Measurements from ENCODE around the gene SMYD4. TPM values are rescaled to one million over a fixed set of nuclear protein-coding genes. Genes with fewer than 3 reads are reported as not detected.

The SMYD4 gene
- total and polyA plus RNA-seq, 4 donors, result 2.4 to 19.2 (median 12.2) TPM

DNA sequence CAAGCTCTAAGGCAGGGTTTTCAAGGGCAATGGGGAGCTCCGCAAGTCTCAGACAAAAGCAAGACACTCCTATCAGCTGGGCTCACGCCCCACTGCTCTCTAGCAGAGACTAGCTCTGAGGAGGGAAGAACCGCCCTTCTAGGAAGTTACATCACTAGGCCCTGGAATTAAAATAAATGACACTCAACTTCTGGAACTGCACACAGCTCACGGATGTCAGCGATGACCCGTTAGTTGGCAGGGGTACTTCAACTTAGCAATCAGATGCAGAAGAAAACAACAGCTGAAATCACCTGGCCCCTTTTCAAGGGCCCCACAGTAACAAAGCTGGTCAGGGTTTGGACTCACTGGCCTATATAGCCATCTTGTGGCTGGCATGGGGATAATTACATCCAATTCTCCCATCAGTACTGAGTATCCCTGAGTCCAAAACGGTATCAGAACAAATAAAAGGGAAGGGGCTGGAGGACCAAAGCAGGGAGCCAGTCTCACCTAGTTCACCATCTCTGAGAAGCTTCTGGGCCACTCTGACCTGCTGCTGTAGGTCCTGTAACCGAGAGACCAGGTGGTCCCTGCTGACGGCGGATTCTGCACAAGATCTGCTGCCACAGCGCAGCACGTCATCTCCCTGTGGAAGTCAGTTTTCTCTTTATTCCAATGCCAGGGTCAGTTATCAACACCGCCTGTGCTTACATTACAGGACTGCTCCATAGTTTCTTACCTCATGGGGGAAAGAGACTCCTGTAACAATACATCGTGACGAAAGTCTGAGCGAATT lies 45.7 kb downstream of the SMYD4 start:
- intact Hi-C loops (cut with DNase I), result loop anchor here in 1 of 2 donors (5.0 kb wide), 1 partner anchor 62 kb away; the partner anchor contains the start of gene WDR81
- WGBS, 2 donors, result 57 to 62% methylated on average over 16 of the region's 16 CpGs
- Histone ChIP-seq H3K27me3 (ENCODE audit: control insufficient read depth in 1 of 2, insufficient read depth in 2 of 2, low read length in 1 of 2) (no peaks in the 10 kb centered on the region), H3K27ac (ENCODE audit: low read depth in 1 of 2, low read length in 2 of 2) (peak overlapping the region in 1 of 2 donors; percentile 8), H3K4me3 (ENCODE audit: low read length in 2 of 2) (no peak overlapping the region), H3K4me1 (ENCODE audit: control insufficient read depth in 1 of 2, insufficient read depth in 2 of 2, low read length in 2 of 2) (peaks cover 0 to 4% of the 10 kb centered on the region in 2 donors), H3K9me3 (ENCODE audit: control insufficient read depth, low read length) (no peaks in the 10 kb centered on the region), H3K36me3 (ENCODE audit: control insufficient read depth in 1 of 2, insufficient read depth in 2 of 2, low read length in 1 of 2) (no peaks in the 10 kb centered on the region)
- DNase-seq (peak; percentile 84 to 86), ATAC-seq (ENCODE audit: low FRiP score) (peak; percentile 80)

DNA sequence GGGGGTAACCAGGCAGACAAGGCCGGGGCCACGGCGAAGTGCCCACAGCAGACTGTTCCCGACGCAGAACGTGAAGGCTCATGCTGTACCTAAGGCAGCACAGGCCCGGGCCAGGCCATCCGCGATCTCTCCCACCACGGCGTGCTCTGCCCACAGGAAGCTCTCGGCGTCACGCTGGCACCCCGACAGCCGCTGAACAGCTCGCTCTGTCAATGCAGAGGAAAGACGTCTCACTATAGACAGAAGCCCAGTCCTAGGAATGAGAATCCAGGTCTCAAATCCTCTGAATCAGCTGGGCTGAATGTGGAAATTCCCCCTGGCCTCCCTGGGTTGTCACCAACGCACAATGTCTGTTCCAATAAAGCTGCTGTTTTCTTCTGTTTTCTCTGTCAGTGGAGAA lies 46.4 kb downstream of the SMYD4 start:
- H3K4me1 ChIP-seq (ENCODE audit: control insufficient read depth in 1 of 2, insufficient read depth in 2 of 2, low read length in 2 of 2), result peaks cover 0 to 4% of the 10 kb centered on the region in 2 donors
- peak; percentile 6 for ATAC-seq (ENCODE audit: low FRiP score)
- H3K9me3 ChIP-seq (ENCODE audit: control insufficient read depth, low read length), result no peaks in the 10 kb centered on the region
- H3K27me3 ChIP-seq (ENCODE audit: control insufficient read depth in 1 of 2, insufficient read depth in 2 of 2, low read length in 1 of 2), result no peaks in the 10 kb centered on the region
- no peak overlapping the region for H3K4me3 ChIP-seq (ENCODE audit: low read length in 2 of 2)
- DNase-seq, result peak; percentile 76 to 83
- 85 to 87% methylated on average over 19 of the region's 19 CpGs for WGBS, 2 donors
- H3K27ac ChIP-seq (ENCODE audit: low read depth in 1 of 2, low read length in 2 of 2), result peak overlapping the region in 1 of 2 donors; percentile 19
- intact Hi-C loops (cut with DNase I), result loop anchor here in 1 of 2 donors (5.0 kb wide), 1 partner anchor 61 kb away; the partner anchor contains the start of gene WDR81
- no peaks in the 10 kb centered on the region for H3K36me3 ChIP-seq (ENCODE audit: control insufficient read depth in 1 of 2, insufficient read depth in 2 of 2, low read length in 1 of 2)

DNA sequence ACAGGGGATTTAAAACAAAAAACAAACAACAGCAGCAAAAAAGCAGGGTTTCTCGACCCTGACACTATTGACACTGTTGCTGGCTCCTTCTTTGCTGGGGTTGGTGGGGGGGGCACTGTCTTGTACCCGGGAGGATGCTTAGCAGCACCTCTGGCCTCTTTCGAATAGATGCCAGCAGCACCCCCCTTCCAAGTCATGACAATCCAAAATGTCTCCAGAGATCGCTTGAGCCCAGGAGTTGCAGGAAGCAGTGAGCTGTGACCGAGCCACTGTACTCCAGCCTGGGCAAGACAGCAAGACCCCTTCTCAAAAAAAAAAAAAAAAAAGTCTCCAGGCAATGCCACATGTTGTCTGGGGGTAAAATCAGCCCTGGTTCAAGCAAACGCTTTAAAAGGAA lies 47.5 kb downstream of the SMYD4 start:
- no peaks in the 10 kb centered on the region for H3K27me3 ChIP-seq (ENCODE audit: control insufficient read depth in 1 of 2, insufficient read depth in 2 of 2, low read length in 1 of 2)
- WGBS, 2 donors, result 58 to 78% methylated on average over 6 of the region's 6 CpGs
- H3K27ac ChIP-seq (ENCODE audit: low read depth in 1 of 2, low read length in 2 of 2), result no peak overlapping the region
- intact Hi-C loops (cut with DNase I), result loop anchor here in 1 of 2 donors (5.0 kb wide), 1 partner anchor 60 kb away; the partner anchor contains the start of gene WDR81
- no peaks in the 10 kb centered on the region for H3K36me3 ChIP-seq (ENCODE audit: control insufficient read depth in 1 of 2, insufficient read depth in 2 of 2, low read length in 1 of 2)
- DNase-seq, result peak in 1 of 2 donors; percentile 34
- no peaks in the 10 kb centered on the region for H3K9me3 ChIP-seq (ENCODE audit: control insufficient read depth, low read length)
- no peak for ATAC-seq (ENCODE audit: low FRiP score)
- H3K4me3 ChIP-seq (ENCODE audit: low read length in 2 of 2), result no peak overlapping the region
- H3K4me1 ChIP-seq (ENCODE audit: control insufficient read depth in 1 of 2, insufficient read depth in 2 of 2, low read length in 2 of 2), result peaks cover 0 to 1% of the 10 kb centered on the region in 2 donors

DNA sequence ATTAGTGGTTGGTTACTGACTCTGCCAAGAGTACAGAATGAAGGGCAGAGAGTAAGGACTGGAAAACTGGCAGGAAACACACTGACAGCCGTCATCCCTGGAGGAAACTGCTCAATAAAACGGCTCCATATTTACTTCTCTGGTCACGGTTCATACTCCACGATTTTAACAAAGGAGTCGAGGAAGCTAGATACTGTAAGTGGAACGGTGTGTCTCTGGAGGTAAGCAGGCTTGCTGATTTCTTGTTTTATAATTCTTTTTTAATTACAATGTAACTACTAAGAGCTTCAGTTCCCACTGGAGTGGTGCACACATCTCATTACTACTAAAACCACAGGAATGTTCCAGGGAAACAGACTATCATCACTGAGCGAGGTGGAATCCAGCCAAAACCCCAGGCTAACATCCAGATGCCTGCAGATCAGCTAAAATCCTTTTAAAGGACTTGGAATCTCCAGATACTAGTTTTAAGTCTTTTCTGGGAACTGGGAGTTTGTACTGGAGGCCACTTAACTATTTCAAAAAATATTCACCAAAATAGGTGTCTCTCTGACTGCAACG lies 50.1 kb downstream of the SMYD4 start:
- ATAC-seq (ENCODE audit: low FRiP score), result peak; percentile 53
- peak; percentile 84 to 85 for DNase-seq
- H3K27me3 ChIP-seq (ENCODE audit: control insufficient read depth in 1 of 2, insufficient read depth in 2 of 2, low read length in 1 of 2), result no peaks in the 10 kb centered on the region
- WGBS, 2 donors, result 2 to 13% methylated on average over 8 of the region's 8 CpGs
- no peaks in the 10 kb centered on the region for H3K9me3 ChIP-seq (ENCODE audit: control insufficient read depth, low read length)
- no peak overlapping the region for H3K4me3 ChIP-seq (ENCODE audit: low read length in 2 of 2)
- H3K4me1 ChIP-seq (ENCODE audit: control insufficient read depth in 1 of 2, insufficient read depth in 2 of 2, low read length in 2 of 2), result no peaks in the 10 kb centered on the region
- H3K36me3 ChIP-seq (ENCODE audit: control insufficient read depth in 1 of 2, insufficient read depth in 2 of 2, low read length in 1 of 2), result no peaks in the 10 kb centered on the region
- H3K27ac ChIP-seq (ENCODE audit: low read depth in 1 of 2, low read length in 2 of 2), result peak overlapping the region; percentile 7 to 53
- intact Hi-C loops (cut with DNase I), result loop anchor here in 1 of 2 donors (5.0 kb wide), 1 partner anchor 57 kb away; the partner anchor contains the start of gene WDR81

DNA sequence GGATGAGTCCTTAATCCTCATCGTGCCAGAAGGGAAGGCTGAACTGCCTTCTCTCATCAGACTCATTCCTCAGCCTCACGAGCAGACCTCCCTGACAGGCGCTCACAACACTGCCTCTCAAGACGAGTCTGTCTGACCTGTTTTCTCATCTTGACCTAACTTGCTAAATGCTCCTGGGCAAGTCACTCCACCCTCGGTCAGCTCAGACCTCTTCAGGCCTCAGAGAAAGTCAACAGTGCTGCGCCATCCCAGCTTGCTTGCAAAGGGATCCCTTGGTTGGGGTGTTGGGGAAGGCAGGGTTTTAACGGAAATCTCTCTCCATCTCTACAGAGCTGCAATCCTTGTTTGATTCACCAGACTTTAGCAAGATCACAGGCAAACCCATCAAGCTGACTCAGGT lies 52.8 kb downstream of the SMYD4 start:
- ATAC-seq (ENCODE audit: low FRiP score) (no peak), DNase-seq (no peak)
- Histone ChIP-seq H3K27ac (ENCODE audit: low read depth in 1 of 2, low read length in 2 of 2) (no peak overlapping the region), H3K9me3 (ENCODE audit: control insufficient read depth, low read length) (no peaks in the 10 kb centered on the region), H3K36me3 (ENCODE audit: control insufficient read depth in 1 of 2, insufficient read depth in 2 of 2, low read length in 1 of 2) (no peaks in the 10 kb centered on the region), H3K4me1 (ENCODE audit: control insufficient read depth in 1 of 2, insufficient read depth in 2 of 2, low read length in 2 of 2) (no peaks in the 10 kb centered on the region), H3K4me3 (ENCODE audit: low read length in 2 of 2) (no peak overlapping the region), H3K27me3 (ENCODE audit: control insufficient read depth in 1 of 2, insufficient read depth in 2 of 2, low read length in 1 of 2) (no peaks in the 10 kb centered on the region)
- 92 to 97% methylated on average over 7 of the region's 7 CpGs for WGBS, 2 donors
- intact Hi-C loops (cut with DNase I), result no loop called here

DNA sequence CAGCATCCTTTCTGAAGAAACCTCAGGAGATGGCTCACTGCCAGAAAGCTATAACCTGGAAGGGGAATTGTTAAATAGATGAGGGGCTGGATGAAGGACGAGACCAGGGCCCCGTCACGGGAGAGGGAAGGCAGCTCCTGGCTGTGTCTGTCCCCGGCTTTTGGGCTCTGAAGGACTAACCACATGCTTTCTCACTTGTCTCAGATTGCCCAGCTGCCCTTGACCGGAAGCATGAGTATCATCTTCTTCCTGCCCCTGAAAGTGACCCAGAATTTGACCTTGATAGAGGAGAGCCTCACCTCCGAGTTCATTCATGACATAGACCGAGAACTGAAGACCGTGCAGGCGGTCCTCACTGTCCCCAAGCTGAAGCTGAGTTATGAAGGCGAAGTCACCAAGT lies 53.4 kb downstream of the SMYD4 start:
- 93 to 94% methylated on average over 10 of the region's 10 CpGs for WGBS, 2 donors
- no peak overlapping the region for H3K27ac ChIP-seq (ENCODE audit: low read depth in 1 of 2, low read length in 2 of 2)
- no peak for ATAC-seq (ENCODE audit: low FRiP score)
- H3K4me3 ChIP-seq (ENCODE audit: low read length in 2 of 2), result no peak overlapping the region
- H3K9me3 ChIP-seq (ENCODE audit: control insufficient read depth, low read length), result no peaks in the 10 kb centered on the region
- intact Hi-C loops (cut with DNase I), result no loop called here
- DNase-seq, result no peak
- H3K4me1 ChIP-seq (ENCODE audit: control insufficient read depth in 1 of 2, insufficient read depth in 2 of 2, low read length in 2 of 2), result no peaks in the 10 kb centered on the region
- no peaks in the 10 kb centered on the region for H3K36me3 ChIP-seq (ENCODE audit: control insufficient read depth in 1 of 2, insufficient read depth in 2 of 2, low read length in 1 of 2)
- no peaks in the 10 kb centered on the region for H3K27me3 ChIP-seq (ENCODE audit: control insufficient read depth in 1 of 2, insufficient read depth in 2 of 2, low read length in 1 of 2)

DNA sequence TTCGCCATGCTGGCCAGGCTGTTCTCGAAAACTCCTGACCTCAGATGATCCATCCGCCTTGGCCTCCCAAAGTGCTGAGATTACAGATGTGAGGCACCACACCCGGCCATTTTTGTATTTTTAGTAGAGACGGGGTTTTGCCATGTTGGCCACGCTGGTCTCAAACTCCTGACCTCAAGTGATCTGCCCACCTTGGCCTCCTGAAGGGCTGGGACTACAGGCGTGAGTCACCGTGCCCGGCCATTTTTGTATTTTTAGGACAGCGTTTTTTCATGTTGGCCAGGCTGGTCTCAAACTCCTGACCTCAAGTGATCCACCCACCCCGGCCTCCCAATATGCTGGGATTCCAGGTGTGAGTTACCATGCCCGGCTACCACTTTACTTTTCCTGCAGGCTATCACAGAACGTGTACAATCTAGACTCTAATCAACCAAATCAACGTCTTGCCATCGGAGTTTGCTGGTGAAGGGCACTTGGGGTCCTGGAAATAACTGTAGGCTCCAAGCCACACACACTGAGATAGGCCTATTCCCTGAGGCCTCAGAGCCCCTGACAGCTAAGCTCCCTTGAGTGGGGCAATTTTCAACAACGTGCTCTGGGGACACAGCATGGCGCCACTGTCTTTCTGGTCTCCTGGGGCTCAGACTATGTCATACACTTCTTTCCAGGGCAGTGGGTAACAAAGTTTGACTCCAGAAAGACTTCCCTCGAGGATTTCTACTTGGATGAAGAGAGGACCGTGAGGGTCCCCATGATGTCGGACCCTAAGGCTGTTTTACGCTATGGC lies 55.1 kb downstream of the SMYD4 start:
- no peak for ATAC-seq (ENCODE audit: low FRiP score)
- Histone ChIP-seq H3K27ac (ENCODE audit: low read depth in 1 of 2, low read length in 2 of 2) (no peak overlapping the region), H3K9me3 (ENCODE audit: control insufficient read depth, low read length) (no peaks in the 10 kb centered on the region)

DNA sequence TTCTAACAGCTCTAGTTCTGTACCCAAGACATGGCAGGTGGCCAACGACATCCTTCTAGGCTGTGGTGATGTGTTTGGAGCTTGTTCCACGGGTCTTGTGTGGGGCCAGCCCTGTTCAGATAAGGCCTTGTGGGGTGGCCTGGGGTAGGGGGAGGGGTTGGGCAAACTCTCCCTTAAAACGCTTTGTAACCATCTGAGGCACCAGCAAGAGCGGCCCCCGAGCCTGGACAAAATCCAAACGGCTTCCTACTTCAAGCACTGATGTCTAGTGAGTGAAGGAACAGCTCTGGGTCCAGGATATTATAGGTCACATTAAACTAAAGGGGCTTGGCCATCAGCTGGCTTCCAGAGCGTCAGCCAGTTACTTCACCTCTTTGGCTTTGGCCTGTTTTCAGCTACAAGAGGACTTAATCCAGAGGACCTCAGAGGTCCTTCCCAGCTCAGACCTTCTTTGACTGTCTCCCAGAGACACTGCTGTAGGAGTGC lies 56.0 kb downstream of the SMYD4 start:
- Histone ChIP-seq H3K4me3 (ENCODE audit: low read length in 2 of 2) (no peak overlapping the region), H3K9me3 (ENCODE audit: control insufficient read depth, low read length) (no peaks in the 10 kb centered on the region), H3K27me3 (ENCODE audit: control insufficient read depth in 1 of 2, insufficient read depth in 2 of 2, low read length in 1 of 2) (no peaks in the 10 kb centered on the region), H3K27ac (ENCODE audit: low read depth in 1 of 2, low read length in 2 of 2) (no peak overlapping the region), H3K36me3 (ENCODE audit: control insufficient read depth in 1 of 2, insufficient read depth in 2 of 2, low read length in 1 of 2) (no peaks in the 10 kb centered on the region), H3K4me1 (ENCODE audit: control insufficient read depth in 1 of 2, insufficient read depth in 2 of 2, low read length in 2 of 2) (no peaks in the 10 kb centered on the region)
- intact Hi-C loops (cut with DNase I), result no loop called here
- DNase-seq (no peak), ATAC-seq (ENCODE audit: low FRiP score) (no peak)
- 13 to 14% methylated on average over 7 of the region's 7 CpGs for WGBS, 2 donors

More for the DNA sequence above, 55.1 kb downstream of the SMYD4 start:
- H3K36me3 ChIP-seq (ENCODE audit: control insufficient read depth in 1 of 2, insufficient read depth in 2 of 2, low read length in 1 of 2), result no peaks in the 10 kb centered on the region
- no peak for DNase-seq
- 93 to 94% methylated on average over 21 of the region's 21 CpGs for WGBS, 2 donors
- intact Hi-C loops (cut with DNase I), result no loop called here
- H3K4me3 ChIP-seq (ENCODE audit: low read length in 2 of 2), result no peak overlapping the region
- H3K27me3 ChIP-seq (ENCODE audit: control insufficient read depth in 1 of 2, insufficient read depth in 2 of 2, low read length in 1 of 2), result no peaks in the 10 kb centered on the region
- no peaks in the 10 kb centered on the region for H3K4me1 ChIP-seq (ENCODE audit: control insufficient read depth in 1 of 2, insufficient read depth in 2 of 2, low read length in 2 of 2)

Data from aorta (tissue), 5 donors.